GM12892 (cell line): Measurements from ENCODE around the gene ERO1A.

Experiments
- POLR2A ChIP-seq: IDR thresholded peaks from 2 replicates; pipeline ENCODE4 v1.6.1; 2011; ENCODE audit warnings: low read depth, low read length, control low read depth
- TAF1 ChIP-seq: IDR thresholded peaks from 2 replicates; pipeline ENCODE4 v1.6.1; 2011; ENCODE audit warnings: low read depth, mild to moderate bottlenecking, control low read depth, low read length, borderline replicate concordance

DNA sequence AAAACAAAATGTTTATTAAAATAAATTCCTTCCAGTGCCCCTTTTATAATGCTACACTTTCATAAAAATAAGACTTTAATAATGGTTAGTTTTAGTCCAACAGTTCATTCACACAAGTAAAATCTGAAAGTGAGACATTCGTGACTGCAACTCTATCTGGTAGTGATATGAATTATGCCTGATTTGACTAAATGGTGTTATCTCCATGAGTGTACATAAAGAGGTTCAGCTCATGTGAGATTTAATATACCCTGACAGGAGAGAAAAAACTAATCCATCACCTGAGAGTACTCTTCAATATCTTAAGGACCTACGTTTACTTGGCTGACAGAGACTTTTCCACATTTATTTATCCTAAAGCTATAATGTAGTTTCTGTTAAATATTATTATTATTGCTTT is 34.0 kb downstream of the ERO1A start:
- TF ChIP-seq TAF1 (no peak), POLR2A (no peak)
